ENCODE measurements around the gene ERCC1.
"Not testable (repeated sequence)": the region's sequence is repeated elsewhere in the genome, so short reads cannot be mapped to it uniquely, and the experiment has no call there.

ERCC1 gene

DNA sequence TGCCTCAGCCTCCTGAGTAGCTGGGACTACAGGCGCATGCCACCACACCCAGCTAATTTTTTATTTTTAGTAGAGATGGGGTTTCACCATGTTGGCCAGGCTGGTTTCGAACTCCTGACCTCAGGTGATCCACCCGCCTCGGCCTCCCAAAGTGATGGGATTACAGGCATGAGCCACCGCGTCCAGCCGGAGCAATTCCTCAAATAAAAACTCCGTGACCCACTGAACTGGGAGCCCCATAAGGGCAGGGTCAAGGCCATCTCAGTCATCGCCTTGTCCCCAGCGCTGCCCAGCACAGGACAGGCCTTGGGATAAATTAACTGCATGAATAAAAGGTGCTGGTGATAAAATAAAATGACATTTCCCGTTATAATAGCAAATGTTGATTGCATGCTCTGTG lies 6.2 kb upstream of the ERCC1 start:
- not testable (repeated sequence) for DNase-seq (ENCODE audit: low read depth)

- no peak for DNase-seq (ENCODE audit: low read depth)
Measured at GRCh38 chr19:45428384-45429231, 4.9 kb upstream of the ERCC1 start.

GRCh38 chr19:45424191-45425058 lies 708 bp upstream of the ERCC1 start:
- DNase-seq (ENCODE audit: low read depth), result peak; percentile 80

DNA sequence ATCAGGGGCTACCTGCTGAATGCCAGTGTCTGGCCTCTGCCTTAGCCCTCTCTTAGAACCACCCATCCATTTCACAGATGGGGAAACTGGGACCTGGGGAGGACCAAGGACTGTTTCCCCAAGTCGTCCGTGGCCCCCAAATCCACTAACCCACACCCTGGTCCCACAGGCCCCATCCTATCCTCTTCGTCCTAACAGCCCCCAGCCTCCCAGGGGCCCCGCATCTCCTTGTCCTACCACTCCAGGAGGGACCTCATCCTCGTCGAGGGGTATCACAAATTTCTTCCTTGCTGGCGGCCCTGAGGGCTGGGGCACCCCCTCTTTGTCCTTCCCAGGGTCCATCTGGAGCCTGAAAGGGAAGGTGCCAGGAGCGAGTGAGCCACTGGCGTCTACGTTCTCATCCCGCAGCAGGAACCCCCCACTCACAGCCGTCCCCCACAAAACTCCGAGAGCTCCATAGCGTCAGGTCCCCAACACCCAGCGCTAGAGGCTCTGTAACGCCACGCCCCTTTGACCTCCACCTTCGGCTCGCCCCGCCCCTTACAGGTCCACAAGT lies 606 bp downstream of the ERCC1 start:
- DNase-seq (ENCODE audit: low read depth), result no peak

DNA sequence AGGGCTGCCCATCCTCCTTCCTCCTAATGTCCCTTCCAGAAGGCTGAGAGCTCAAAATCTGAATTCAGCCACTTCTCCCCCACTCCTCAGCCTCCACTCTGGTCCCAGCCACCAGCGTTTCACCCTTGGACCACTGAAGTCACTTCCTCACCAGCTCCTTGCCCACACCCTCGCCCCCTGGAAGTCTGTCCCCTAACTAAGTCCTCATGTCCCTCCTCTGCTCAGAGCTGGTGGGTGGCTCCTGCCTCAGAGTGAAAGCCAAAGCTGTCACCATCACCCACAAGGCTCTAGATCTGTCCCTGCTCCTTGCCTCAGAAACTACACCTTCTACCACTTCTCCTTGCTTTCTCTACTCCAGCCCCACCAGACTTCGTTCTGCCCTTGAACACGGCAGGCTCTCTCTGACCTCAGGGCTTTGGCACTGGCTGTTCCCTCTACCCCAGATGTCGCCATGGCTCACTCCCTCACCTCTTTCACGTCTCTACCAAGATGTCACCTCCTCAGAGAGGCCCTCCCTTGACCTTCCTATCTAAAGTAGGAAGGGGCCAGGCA lies 1.7 kb downstream of the ERCC1 start:
- DNase-seq (ENCODE audit: low read depth), result no peak

DNA sequence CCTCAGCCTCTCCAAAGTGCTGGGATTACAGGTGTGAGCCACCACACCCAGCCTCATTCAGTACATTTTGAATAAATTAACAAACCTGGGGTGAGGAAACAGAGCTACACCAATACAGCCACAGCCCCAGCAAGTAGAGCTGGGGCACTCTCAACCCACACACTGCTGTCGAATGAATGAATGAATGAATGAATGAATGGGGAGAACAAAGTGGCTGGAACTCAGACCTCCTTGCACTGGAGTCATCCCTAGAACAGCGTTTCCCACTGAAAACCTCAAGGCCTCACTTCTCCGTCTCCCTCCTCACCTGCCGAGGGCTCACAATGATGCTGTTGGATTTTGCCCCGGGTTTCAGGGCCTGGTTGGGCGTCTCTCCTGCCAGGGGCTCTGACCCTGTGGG lies 2.8 kb downstream of the ERCC1 start:
- no peak for DNase-seq (ENCODE audit: low read depth)

GRCh38 chr19:45420356-45420755 lies 3.4 kb downstream of the ERCC1 start:
- DNase-seq (ENCODE audit: low read depth), result no peak

GRCh38 chr19:45419895-45420294 lies 3.8 kb downstream of the ERCC1 start:
- DNase-seq (ENCODE audit: low read depth), result no peak

DNA sequence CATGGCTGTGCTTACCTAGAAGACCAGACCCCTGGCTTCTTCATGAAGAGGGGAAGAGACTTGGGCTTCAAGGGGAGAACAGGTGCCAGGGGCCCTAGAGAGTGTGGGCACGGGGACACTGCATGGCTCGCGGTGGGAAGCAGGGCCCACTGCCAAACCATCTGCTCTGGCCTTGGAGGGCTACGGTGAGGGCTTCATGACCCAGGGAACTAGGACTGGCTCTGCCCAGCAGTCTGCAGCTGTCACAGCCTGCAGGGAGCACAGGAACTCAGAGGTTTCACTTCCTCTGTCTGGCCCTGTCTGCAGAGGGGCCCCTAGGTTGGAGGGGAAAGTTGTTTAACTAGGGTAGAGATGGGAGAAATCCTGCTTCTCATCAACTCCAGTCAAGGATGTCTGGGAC lies 4.3 kb downstream of the ERCC1 start:
- no peak for DNase-seq (ENCODE audit: low read depth)

- no peak for DNase-seq (ENCODE audit: low read depth)
Measured at GRCh38 chr19:45418802-45419201, 4.9 kb downstream of the ERCC1 start.

- DNase-seq (ENCODE audit: low read depth), result no peak
Measured at GRCh38 chr19:45417151-45417550, 6.6 kb downstream of the ERCC1 start.

DNA sequence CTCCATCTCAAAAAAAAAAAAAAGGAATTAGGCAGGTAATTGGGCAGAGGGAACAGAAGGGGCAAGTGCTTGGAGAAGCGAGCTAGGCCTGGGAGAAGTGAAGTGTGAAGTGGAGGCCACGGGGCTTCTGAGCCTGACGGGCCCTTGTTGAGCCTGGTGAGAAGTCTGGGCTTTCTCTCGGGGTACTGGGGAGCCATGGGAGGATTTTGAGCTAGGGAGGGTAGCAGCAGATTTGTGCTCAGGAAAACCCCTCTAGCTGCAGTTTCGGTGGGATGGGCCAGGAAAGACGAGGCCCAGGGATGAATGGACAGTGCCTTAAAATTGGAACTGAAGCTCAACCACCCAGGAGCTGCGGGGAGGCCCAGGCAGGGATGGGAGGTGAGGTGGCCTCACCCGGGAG lies 9.2 kb downstream of the ERCC1 start:
- DNase-seq (ENCODE audit: low read depth), result no peak

DNA sequence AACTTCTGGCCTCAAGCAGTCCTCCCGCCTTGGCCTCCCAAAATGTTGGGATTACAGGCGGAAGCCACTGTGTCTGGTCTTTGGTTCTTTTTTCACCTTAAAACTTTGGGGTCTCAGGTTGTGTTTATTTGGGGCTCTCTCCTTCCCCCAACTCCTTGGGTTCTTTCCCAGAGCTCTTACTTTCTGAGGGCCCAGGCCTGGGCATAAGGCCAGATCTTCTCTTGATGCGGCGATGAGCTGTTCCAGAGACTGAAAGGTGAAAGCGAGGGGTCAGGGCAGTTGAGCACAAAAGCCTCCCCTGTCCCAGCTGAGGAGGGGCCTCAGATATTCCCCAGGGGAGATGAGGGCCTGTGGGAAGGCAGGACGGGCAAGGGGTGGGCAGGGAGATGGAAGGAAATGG lies 10.2 kb downstream of the ERCC1 start:
- no peak for DNase-seq (ENCODE audit: low read depth)

DNA sequence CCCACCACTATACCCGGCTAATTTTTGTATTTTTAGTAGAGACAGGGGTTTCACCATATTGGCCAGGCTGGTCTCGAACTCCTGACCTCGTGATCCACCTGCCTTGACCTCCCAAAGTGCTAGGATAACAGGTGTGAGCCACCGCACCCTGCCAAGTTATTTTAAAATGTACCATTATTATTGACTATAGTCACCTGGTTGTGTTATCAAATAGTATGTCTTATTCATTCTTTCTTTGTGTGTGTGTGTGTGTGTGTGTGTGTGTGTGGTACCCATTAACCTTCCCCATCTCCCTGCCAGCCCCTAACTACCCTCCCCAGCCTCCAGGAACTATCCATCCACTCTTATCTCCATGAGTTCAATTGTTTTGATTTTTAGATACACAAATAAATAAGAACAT lies 13.4 kb downstream of the ERCC1 start:
- not testable (repeated sequence) for DNase-seq (ENCODE audit: low read depth)

- DNase-seq (ENCODE audit: low read depth), result no peak
Measured at GRCh38 chr19:45409557-45409920, 14.2 kb downstream of the ERCC1 start.

DNA sequence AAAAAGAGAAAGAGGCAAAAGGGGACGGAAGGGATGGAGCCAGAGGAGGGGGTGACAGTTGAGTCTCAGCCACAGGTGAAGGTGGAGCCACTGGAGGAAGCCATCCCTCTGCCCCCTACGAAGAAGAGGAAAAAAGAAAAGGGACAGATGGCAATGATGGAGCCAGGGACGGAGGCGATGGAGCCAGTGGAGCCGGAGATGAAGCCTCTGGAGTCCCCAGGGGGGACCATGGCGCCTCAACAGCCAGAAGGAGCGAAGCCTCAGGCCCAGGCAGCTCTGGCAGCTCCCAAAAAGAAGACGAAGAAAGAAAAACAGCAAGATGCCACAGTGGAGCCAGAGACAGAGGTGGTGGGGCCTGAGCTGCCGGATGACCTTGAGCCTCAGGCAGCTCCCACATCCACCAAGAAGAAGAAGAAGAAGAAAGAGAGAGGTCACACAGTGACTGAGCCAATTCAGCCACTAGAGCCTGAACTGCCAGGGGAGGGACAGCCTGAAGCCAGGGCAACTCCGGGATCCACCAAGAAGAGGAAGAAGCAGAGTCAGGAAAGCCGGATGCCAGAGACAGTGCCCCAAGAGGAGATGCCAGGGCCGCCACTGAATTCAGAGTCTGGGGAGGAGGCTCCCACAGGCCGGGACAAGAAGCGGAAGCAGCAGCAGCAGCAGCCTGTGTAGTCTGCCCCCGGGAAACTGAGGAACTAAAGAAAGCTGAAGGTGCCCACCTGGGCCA lies 14.7 kb downstream of the ERCC1 start:
- DNase-seq (ENCODE audit: low read depth), result no peak

- DNase-seq (ENCODE audit: low read depth), result no peak
Measured at GRCh38 chr19:45408121-45408520, 15.6 kb downstream of the ERCC1 start.

DNA sequence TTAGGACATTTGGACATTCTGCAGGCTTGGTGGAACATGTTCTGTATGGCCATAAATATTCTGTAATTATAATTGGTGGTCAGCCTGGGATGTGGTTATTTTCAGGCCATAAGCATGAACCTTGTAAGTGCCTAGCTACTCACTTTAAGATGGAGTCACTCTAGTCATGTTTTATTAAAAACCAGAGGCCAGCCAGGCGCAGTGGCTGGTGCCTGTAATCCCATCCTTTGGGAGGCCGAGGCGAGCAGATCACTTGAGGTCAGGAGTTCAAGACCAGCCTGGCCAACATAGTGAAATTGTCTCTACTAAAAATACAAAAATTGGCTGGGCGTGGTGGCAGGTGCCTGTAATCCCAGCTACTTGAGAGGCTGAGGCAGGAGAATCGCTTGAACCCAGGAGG lies 16.1 kb downstream of the ERCC1 start:
- DNase-seq (ENCODE audit: low read depth), result not testable (repeated sequence)

DNA sequence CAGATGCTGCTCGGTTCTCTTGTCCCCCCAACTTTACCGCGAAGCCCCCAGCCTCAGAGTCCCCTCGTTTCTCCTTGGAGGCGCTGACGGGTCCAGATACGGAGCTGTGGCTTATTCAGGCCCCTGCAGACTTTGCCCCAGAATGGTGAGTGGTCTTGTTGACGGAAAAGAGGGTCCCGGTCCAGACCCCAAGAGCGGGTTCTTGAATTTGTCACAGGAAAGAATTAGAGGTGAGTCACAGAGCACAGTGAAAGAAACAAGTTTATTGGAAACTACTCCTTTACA lies 16.7 kb downstream of the ERCC1 start:
- DNase-seq (ENCODE audit: low read depth), result no peak

DNA sequence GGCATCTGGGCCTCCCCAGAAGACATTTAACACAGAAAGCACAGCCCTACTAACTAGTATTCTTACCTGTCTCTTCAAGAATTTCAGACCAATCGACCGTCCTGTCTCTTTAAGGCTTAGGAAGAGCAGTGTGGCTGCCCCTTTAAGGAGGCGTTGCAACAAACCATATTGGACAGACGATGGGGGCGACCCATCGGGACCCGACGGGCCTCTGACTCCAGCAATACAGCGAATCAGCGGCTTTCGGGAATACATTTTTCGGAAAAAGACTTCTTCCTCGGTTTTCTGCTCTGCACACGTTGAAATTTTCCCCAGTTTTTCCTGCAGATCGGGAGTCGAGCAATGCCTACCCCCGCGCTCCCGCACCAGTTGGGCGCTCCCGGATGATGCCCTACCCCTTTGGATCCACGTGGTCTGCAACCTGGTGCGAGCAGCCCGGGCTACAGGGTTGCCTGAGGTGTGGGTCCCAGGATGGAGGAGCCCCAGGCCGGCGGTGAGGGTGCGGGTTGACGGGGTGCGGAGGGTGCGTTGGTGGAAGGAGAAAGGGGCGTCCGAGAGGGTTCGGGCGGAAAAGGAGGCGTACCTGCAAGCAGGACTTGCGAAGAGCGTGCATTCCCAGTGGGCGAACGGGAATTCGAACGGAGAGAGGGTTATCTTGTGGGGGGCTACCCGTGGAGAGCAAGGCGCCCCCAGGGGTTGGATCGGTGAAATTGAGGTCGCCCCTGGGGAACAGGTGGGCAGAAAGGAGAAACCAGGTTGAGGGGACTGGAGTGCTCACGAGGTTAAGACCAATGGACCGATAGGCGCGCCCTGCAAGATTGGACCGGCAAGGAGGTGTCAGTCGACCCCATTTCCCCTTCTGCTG lies 17.3 kb downstream of the ERCC1 start, which contains the start of gene POLR1G:
TSS of gene POLR1G (plus strand) at position 419 of the 865 bp plus-strand sequence. CDS start at position 472, 53 bp downstream.
- DNase-seq (ENCODE audit: low read depth), result peak; percentile 65

Measured in GM04503 (cell line).